22Rv1 (cell line): ENCODE results near the gene IGSF8.

Experiments
- ZFX ChIP-seq: fragments of 450-650 bp; IDR thresholded peaks from 2 replicates; pipeline ENCODE4 v1.6.1; 2017; ENCODE audit warnings: antibody characterized with exemption, borderline replicate concordance
- TF ChIP-seq, protein P1 (sequence below): fragments of 450-650 bp; IDR thresholded peaks from 2 replicates; pipeline ENCODE4 v1.5.1; 2017; ENCODE audit warnings: mild to moderate bottlenecking

DNA sequence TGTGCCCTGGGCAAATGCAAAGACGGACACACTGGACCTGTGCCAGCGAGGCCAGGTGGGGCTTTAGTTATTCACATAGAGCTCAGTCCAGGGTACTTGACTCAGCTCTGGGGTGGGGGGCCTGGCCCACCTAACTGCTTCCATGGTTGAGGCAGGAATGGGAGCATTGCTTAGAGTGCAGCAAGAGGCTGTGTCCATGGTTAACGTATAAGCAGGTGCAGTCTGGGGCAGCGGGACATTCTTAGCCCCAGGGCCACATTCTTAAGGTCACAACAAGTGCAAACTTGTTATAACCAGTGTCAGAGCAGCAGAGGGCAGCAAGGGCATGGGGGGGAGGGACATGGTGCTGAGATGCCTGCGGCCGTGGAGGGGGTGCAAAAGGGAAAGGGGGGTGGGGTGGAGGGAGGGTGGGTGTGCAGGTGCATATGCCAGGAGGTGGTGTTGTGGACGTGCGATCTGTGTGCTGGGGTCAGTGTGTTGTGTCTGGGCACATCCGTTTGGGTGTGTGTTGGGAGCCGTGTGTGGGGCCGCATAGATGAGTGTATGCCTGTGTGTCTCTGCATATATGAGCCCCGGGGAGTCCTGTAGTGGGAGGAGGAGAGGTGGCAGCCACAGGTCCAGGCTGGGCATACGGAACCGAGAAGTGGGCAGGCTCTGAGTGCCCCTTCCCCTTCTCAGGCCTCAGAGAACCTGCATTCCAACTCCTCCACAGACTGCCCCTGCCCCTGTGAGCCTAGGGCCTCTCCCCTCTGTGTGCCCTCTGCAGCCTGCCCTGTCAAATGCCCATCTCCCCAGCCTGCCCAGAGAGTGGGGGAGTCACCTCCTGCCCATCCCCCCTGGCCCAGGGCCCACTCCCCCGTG lies 36.8 kb downstream of the IGSF8 start:
- TF ChIP-seq, protein P1, sequence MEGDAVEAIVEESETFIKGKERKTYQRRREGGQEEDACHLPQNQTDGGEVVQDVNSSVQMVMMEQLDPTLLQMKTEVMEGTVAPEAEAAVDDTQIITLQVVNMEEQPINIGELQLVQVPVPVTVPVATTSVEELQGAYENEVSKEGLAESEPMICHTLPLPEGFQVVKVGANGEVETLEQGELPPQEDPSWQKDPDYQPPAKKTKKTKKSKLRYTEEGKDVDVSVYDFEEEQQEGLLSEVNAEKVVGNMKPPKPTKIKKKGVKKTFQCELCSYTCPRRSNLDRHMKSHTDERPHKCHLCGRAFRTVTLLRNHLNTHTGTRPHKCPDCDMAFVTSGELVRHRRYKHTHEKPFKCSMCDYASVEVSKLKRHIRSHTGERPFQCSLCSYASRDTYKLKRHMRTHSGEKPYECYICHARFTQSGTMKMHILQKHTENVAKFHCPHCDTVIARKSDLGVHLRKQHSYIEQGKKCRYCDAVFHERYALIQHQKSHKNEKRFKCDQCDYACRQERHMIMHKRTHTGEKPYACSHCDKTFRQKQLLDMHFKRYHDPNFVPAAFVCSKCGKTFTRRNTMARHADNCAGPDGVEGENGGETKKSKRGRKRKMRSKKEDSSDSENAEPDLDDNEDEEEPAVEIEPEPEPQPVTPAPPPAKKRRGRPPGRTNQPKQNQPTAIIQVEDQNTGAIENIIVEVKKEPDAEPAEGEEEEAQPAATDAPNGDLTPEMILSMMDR: 0 out of 2 replicates have a peak, but pooled peaks have one; percentile 5
- TF ChIP-seq ZFX: no peak
